ENCODE measurements around the gene TMEM168. TPM values are rescaled to one million over a fixed set of nuclear protein-coding genes. Genes with fewer than 3 reads are reported as not detected.

Gene TMEM168
- total and polyA plus RNA-seq, 2 donors (not counting 1 experiment from before 2014, with no cell fraction given): 19.3 to 27.2 TPM

DNA sequence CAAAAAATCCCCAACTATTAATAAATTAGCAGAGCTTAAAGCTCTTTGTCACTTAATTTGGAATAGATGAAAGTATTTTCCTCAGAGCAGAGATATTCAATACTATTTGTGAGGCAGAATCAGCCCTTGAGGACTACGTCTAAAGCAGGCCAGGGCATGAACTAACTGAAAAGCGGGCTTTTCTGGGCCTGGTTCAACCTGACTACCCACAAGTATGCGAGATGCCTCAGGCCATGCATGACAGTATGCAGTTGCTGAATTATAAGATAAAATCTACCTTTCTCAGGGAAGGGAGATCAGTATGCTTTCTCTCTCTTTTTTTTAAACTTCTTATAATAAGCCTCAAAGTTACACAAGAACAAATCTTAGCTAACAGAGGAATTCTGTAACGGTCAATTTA is 20.1 kb downstream of the TMEM168 start:
- Histone ChIP-seq H3K9ac (ENCODE audit: insufficient read depth, low read length) (no peak overlapping the region), H2AFZ (ENCODE audit: low read length) (no peak overlapping the region), H3K9me3 (ENCODE audit: control insufficient read depth, insufficient read depth, low read depth, low read length) (no peaks in the 10 kb centered on the region), H4K20me1 (ENCODE audit: control insufficient read depth, extremely low read depth, insufficient read depth, low read length) (no peaks in the 10 kb centered on the region), H3K4me2 (ENCODE audit: extremely low read depth, insufficient read depth, low read length) (no peak overlapping the region), H3K36me3 (ENCODE audit: control insufficient read depth, insufficient read depth, low read length) (peaks cover 1% of the 10 kb centered on the region), H3K4me3 (replicated peaks in 1 of 4; ENCODE audit: control extremely low read depth in 1 of 4, insufficient read depth in 1 of 4, low read depth in 3 of 4, low read length in 4 of 4) (no peak overlapping the region), H3K79me2 (ENCODE audit: control insufficient read depth, insufficient read depth, low read length) (no peaks in the 10 kb centered on the region), H3K27me3 (ENCODE audit: control insufficient read depth, insufficient read depth, low read length) (no peaks in the 10 kb centered on the region), H3K4me1 (ENCODE audit: control insufficient read depth, extremely low read depth, insufficient read depth, low read length) (no peaks in the 10 kb centered on the region), H3K27ac (ENCODE audit: insufficient read depth, low read length) (no peak overlapping the region)
- peak in 1 of 2 donors; percentile 16 for DNase-seq (ENCODE audit: low read depth in 2 of 2)
- TF ChIP-seq, protein P1, sequence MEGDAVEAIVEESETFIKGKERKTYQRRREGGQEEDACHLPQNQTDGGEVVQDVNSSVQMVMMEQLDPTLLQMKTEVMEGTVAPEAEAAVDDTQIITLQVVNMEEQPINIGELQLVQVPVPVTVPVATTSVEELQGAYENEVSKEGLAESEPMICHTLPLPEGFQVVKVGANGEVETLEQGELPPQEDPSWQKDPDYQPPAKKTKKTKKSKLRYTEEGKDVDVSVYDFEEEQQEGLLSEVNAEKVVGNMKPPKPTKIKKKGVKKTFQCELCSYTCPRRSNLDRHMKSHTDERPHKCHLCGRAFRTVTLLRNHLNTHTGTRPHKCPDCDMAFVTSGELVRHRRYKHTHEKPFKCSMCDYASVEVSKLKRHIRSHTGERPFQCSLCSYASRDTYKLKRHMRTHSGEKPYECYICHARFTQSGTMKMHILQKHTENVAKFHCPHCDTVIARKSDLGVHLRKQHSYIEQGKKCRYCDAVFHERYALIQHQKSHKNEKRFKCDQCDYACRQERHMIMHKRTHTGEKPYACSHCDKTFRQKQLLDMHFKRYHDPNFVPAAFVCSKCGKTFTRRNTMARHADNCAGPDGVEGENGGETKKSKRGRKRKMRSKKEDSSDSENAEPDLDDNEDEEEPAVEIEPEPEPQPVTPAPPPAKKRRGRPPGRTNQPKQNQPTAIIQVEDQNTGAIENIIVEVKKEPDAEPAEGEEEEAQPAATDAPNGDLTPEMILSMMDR (conservative IDR thresholded peaks at IDR 0.05 in 1 of 2, IDR thresholded peaks at IDR 0.05 in 1 of 2; ENCODE audit: low read depth in 1 of 2, low read length in 2 of 2): no peak
- TF ChIP-seq EZH2 (IDR thresholded peaks at IDR 0.05; ENCODE audit: low read length, missing control alignments): no peak

GRCh38 chr7:112765105-112765504 is 25.1 kb downstream of the TMEM168 start:
- TF ChIP-seq, protein P1 (conservative IDR thresholded peaks at IDR 0.05 in 1 of 2, IDR thresholded peaks at IDR 0.05 in 1 of 2; ENCODE audit: low read depth in 1 of 2, low read length in 2 of 2): no peak
- TF ChIP-seq EZH2 (IDR thresholded peaks at IDR 0.05; ENCODE audit: low read length, missing control alignments): no peak

DNA sequence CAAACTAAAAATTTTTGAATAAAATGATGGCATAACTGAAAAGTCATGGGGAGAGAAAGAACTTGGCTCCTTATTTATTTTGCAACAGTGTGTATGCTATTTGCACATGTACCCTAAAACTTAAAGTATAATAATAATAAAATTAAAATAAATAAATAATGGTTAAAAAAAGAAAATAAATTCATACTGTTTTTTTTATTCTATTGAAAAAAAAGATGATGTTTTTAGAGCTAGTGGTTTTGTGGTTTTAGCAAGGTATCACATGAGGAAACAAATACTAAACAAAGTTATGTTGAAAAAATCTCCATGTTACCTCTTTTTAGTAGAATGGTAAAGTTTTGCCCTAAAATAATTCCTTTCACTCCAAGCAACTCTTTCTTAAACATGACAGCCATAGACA is 26.2 kb downstream of the TMEM168 start:
- Histone ChIP-seq H3K27ac (ENCODE audit: insufficient read depth, low read length) (no peak overlapping the region), H2AFZ (ENCODE audit: low read length) (no peak overlapping the region), H3K36me3 (ENCODE audit: control insufficient read depth, insufficient read depth, low read length) (peaks cover 1% of the 10 kb centered on the region), H4K20me1 (ENCODE audit: control insufficient read depth, extremely low read depth, insufficient read depth, low read length) (no peaks in the 10 kb centered on the region), H3K27me3 (ENCODE audit: control insufficient read depth, insufficient read depth, low read length) (no peaks in the 10 kb centered on the region), H3K9me3 (ENCODE audit: control insufficient read depth, insufficient read depth, low read depth, low read length) (no peaks in the 10 kb centered on the region), H3K4me1 (ENCODE audit: control insufficient read depth, extremely low read depth, insufficient read depth, low read length) (no peaks in the 10 kb centered on the region), H3K4me2 (ENCODE audit: extremely low read depth, insufficient read depth, low read length) (no peak overlapping the region), H3K79me2 (ENCODE audit: control insufficient read depth, insufficient read depth, low read length) (no peaks in the 10 kb centered on the region), H3K9ac (ENCODE audit: insufficient read depth, low read length) (no peak overlapping the region), H3K4me3 (replicated peaks in 1 of 4; ENCODE audit: control extremely low read depth in 1 of 4, insufficient read depth in 1 of 4, low read depth in 3 of 4, low read length in 4 of 4) (no peak overlapping the region)
- TF ChIP-seq, protein P1 (conservative IDR thresholded peaks at IDR 0.05 in 1 of 2, IDR thresholded peaks at IDR 0.05 in 1 of 2; ENCODE audit: low read depth in 1 of 2, low read length in 2 of 2): no peak
- TF ChIP-seq EZH2 (IDR thresholded peaks at IDR 0.05; ENCODE audit: low read length, missing control alignments): no peak
- no peak for DNase-seq (ENCODE audit: low read depth in 2 of 2)

More at GRCh38 chr7:112765105-112765504, 25.1 kb downstream of the TMEM168 start:
- H3K79me2 ChIP-seq (ENCODE audit: control insufficient read depth, insufficient read depth, low read length): no peaks in the 10 kb centered on the region
- H3K4me1 ChIP-seq (ENCODE audit: control insufficient read depth, extremely low read depth, insufficient read depth, low read length): no peaks in the 10 kb centered on the region
- no peaks in the 10 kb centered on the region for H3K9me3 ChIP-seq (ENCODE audit: control insufficient read depth, insufficient read depth, low read depth, low read length)
- H2AFZ ChIP-seq (ENCODE audit: low read length): no peak overlapping the region
- no peak for DNase-seq (ENCODE audit: low read depth in 2 of 2)
- no peaks in the 10 kb centered on the region for H3K27me3 ChIP-seq (ENCODE audit: control insufficient read depth, insufficient read depth, low read length)
- H3K4me2 ChIP-seq (ENCODE audit: extremely low read depth, insufficient read depth, low read length): no peak overlapping the region
- H4K20me1 ChIP-seq (ENCODE audit: control insufficient read depth, extremely low read depth, insufficient read depth, low read length): no peaks in the 10 kb centered on the region
- H3K4me3 ChIP-seq (replicated peaks in 1 of 4; ENCODE audit: control extremely low read depth in 1 of 4, insufficient read depth in 1 of 4, low read depth in 3 of 4, low read length in 4 of 4): no peak overlapping the region
- peaks cover 1% of the 10 kb centered on the region for H3K36me3 ChIP-seq (ENCODE audit: control insufficient read depth, insufficient read depth, low read length)
- no peak overlapping the region for H3K9ac ChIP-seq (ENCODE audit: insufficient read depth, low read length)
- H3K27ac ChIP-seq (ENCODE audit: insufficient read depth, low read length): no peak overlapping the region

Data from fibroblast of lung (primary cell).